ENCODE measurements around the gene ALDH8A1.

DNA sequence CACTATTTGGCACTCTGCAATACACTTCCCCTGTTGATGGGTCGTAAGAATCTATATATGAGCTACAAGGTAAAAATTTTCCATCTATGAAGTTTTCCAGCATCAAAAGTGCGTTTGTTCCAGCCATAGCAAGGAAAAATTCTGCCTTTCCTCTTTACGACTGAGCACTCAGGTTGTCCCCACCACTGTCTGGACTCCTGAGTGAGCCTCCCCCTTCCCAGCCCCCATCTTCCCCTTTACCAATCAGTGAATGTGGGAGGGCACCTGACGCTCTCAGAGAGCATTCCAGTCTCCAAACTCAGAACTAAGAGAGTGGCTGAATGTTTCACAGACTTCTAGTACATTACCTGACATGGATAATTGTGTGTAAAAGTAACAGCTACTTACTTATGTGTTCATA, at the start of gene ALDH8A1:
- TF ChIP-seq, protein P1, sequence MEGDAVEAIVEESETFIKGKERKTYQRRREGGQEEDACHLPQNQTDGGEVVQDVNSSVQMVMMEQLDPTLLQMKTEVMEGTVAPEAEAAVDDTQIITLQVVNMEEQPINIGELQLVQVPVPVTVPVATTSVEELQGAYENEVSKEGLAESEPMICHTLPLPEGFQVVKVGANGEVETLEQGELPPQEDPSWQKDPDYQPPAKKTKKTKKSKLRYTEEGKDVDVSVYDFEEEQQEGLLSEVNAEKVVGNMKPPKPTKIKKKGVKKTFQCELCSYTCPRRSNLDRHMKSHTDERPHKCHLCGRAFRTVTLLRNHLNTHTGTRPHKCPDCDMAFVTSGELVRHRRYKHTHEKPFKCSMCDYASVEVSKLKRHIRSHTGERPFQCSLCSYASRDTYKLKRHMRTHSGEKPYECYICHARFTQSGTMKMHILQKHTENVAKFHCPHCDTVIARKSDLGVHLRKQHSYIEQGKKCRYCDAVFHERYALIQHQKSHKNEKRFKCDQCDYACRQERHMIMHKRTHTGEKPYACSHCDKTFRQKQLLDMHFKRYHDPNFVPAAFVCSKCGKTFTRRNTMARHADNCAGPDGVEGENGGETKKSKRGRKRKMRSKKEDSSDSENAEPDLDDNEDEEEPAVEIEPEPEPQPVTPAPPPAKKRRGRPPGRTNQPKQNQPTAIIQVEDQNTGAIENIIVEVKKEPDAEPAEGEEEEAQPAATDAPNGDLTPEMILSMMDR (IDR thresholded peaks at IDR 0.05): no peak
- TF ChIP-seq POLR2A (IDR thresholded peaks at IDR 0.05) (no peak), EP300 (IDR thresholded peaks at IDR 0.05) (no peak)
